ENCODE results near the gene DCN.

The DCN gene

DNA sequence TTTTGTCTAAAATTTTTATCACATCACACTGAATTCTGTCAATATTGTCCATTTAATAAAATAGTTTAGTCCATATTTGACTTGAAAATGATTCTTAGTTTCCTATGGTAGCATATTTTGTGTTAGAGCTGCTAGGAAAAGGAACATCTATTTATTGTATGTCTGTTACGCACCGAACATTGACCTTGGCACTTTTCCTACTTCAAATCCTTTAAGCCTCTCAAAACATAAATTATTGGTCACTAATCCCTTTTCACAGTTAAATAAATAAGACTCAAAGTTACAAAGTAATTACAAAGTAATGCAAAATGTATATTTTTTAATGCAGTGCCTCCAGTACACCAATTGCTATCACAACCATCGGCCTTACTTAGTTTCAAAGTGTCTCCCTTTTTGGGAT lies 28.5 kb downstream of the DCN start:
- H2BK12ac ChIP-seq (ENCODE audit: low read length in 2 of 2), result no peak overlapping the region
- H3K14ac ChIP-seq (ENCODE audit: low read length in 2 of 2), result no peak overlapping the region
- no peak overlapping the region for H3K18ac ChIP-seq (ENCODE audit: low read depth in 1 of 2, low read length in 2 of 2)
- no CpG with 5 or more reads among the region's 3 CpGs for WGBS
- H3K27me3 ChIP-seq (ENCODE audit: control insufficient read depth in 1 of 2, insufficient read depth in 1 of 2, low read length in 2 of 2), result no peaks in the 10 kb centered on the region
- H4K91ac ChIP-seq (ENCODE audit: low read length), result no peak overlapping the region
- no peak for DNase-seq
- no peak overlapping the region for H2BK15ac ChIP-seq (ENCODE audit: low read depth, poor library complexity, severe bottlenecking)
- no peaks in the 10 kb centered on the region for H3K4me1 ChIP-seq (ENCODE audit: control insufficient read depth, insufficient read depth, low read depth, low read length)
- no peaks in the 10 kb centered on the region for H3K9me3 ChIP-seq (ENCODE audit: control insufficient read depth, low read length)
- no peak overlapping the region for H3K4me2 ChIP-seq (ENCODE audit: low read length, poor library complexity, severe bottlenecking)
- no peak overlapping the region for H3K4me3 ChIP-seq (ENCODE audit: insufficient read depth in 1 of 2, low read depth in 1 of 2, low read length in 2 of 2)
- H2AK5ac ChIP-seq (ENCODE audit: low read length, severe bottlenecking), result no peak overlapping the region
- peaks cover 0 to 99% of the 10 kb centered on the region in 2 experiments for H3K36me3 ChIP-seq (ENCODE audit: control insufficient read depth in 1 of 2, insufficient read depth in 2 of 2, low read depth in 1 of 2, low read length in 2 of 2)
- H3K4ac ChIP-seq (ENCODE audit: low read depth in 1 of 2, low read length in 2 of 2), result no peak overlapping the region
- H3K23ac ChIP-seq (ENCODE audit: low read length in 2 of 2), result no peak overlapping the region
- H3K9ac ChIP-seq (ENCODE audit: low read length), result no peak overlapping the region
- no peak overlapping the region for H4K8ac ChIP-seq (ENCODE audit: low read length)
- no peak overlapping the region for H2AFZ ChIP-seq (ENCODE audit: low read depth, low read length)
- no peak overlapping the region for H2BK5ac ChIP-seq (ENCODE audit: low read depth, low read length, poor library complexity, severe bottlenecking)
- no peak overlapping the region for H3K27ac ChIP-seq (ENCODE audit: low read length, poor library complexity, severe bottlenecking)
- H2BK120ac ChIP-seq (ENCODE audit: low read depth, low read length), result no peak overlapping the region
- H3K79me1 ChIP-seq (replicated peaks; ENCODE audit: low read length, poor library complexity, severe bottlenecking), result no peaks in the 10 kb centered on the region

DNA sequence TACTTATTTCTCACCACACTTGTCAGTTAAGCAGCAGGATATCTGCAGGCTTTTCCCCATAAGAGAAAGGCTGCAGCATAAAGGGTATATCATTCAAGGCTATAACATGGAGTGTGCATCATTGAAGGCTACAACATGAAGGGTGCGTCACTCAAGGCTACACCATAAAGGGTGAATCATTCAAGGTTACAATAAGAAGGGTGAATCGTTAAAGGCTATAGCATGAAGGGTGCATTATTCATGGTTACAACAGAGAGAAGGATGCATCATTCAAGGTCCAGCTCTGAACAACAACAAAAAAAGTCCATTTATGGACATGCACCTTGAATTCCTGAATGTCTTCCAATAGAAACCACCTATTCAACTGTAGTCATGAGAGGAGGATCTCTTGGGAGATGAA lies 38.6 kb downstream of the DCN start:
- Histone ChIP-seq H3K18ac (ENCODE audit: low read depth in 1 of 2, low read length in 2 of 2) (peak overlapping the region in 1 of 2 experiments; percentile 12), H4K91ac (ENCODE audit: low read length) (peak overlapping the region; percentile 15), H2AK5ac (ENCODE audit: low read length, severe bottlenecking) (no peak overlapping the region), H2BK12ac (ENCODE audit: low read length in 2 of 2) (no peak overlapping the region), H3K27me3 (ENCODE audit: control insufficient read depth in 1 of 2, insufficient read depth in 1 of 2, low read length in 2 of 2) (no peaks in the 10 kb centered on the region), H3K23ac (ENCODE audit: low read length in 2 of 2) (no peak overlapping the region), H2BK15ac (ENCODE audit: low read depth, poor library complexity, severe bottlenecking) (no peak overlapping the region), H3K4ac (ENCODE audit: low read depth in 1 of 2, low read length in 2 of 2) (no peak overlapping the region), H4K8ac (ENCODE audit: low read length) (no peak overlapping the region), H3K27ac (ENCODE audit: low read length, poor library complexity, severe bottlenecking) (no peak overlapping the region), H3K4me2 (ENCODE audit: low read length, poor library complexity, severe bottlenecking) (no peak overlapping the region), H2AFZ (ENCODE audit: low read depth, low read length) (no peak overlapping the region), H2BK5ac (ENCODE audit: low read depth, low read length, poor library complexity, severe bottlenecking) (no peak overlapping the region), H3K79me1 (replicated peaks; ENCODE audit: low read length, poor library complexity, severe bottlenecking) (no peaks in the 10 kb centered on the region), H2BK120ac (ENCODE audit: low read depth, low read length) (no peak overlapping the region), H3K9me3 (ENCODE audit: control insufficient read depth, low read length) (no peaks in the 10 kb centered on the region), H3K14ac (ENCODE audit: low read length in 2 of 2) (no peak overlapping the region), H3K9ac (ENCODE audit: low read length) (no peak overlapping the region), H3K36me3 (ENCODE audit: control insufficient read depth in 1 of 2, insufficient read depth in 2 of 2, low read depth in 1 of 2, low read length in 2 of 2) (peaks cover 0 to 53% of the 10 kb centered on the region in 2 experiments), H3K4me3 (ENCODE audit: insufficient read depth in 1 of 2, low read depth in 1 of 2, low read length in 2 of 2) (no peak overlapping the region), H3K4me1 (ENCODE audit: control insufficient read depth, insufficient read depth, low read depth, low read length) (no peaks in the 10 kb centered on the region)
- no peak for DNase-seq
- WGBS, result 87% methylated on average over 2 of the region's 2 CpGs

DNA sequence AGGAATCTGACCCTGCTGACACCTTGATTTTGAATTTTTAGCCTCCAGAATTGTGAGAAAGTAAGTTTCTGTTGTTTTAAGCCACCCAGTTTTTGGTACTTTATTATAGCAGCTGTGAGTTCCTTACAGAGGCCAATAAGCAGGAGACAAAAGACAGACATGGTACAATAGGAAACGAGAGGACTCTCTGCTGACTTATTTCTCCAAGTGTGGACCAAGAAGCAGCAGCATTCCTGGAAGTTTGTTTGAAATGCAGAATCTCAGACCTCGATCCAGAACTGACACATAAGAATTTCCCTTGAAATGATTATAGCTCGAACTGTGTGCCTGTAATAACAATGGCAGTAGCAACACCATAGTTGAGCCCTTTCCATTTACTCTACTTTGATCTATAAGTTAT lies 39.4 kb downstream of the DCN start:
- DNase-seq, result no peak
- peak overlapping the region; percentile 90 to 98 for H2BK12ac ChIP-seq (ENCODE audit: low read length in 2 of 2)
- H2AK5ac ChIP-seq (ENCODE audit: low read length, severe bottlenecking), result no peak overlapping the region
- peaks cover 0 to 44% of the 10 kb centered on the region in 2 experiments for H3K36me3 ChIP-seq (ENCODE audit: control insufficient read depth in 1 of 2, insufficient read depth in 2 of 2, low read depth in 1 of 2, low read length in 2 of 2)
- H2BK120ac ChIP-seq (ENCODE audit: low read depth, low read length), result no peak overlapping the region
- H4K91ac ChIP-seq (ENCODE audit: low read length), result no peak overlapping the region
- no peaks in the 10 kb centered on the region for H3K27me3 ChIP-seq (ENCODE audit: control insufficient read depth in 1 of 2, insufficient read depth in 1 of 2, low read length in 2 of 2)
- H4K8ac ChIP-seq (ENCODE audit: low read length), result no peak overlapping the region
- H3K18ac ChIP-seq (ENCODE audit: low read depth in 1 of 2, low read length in 2 of 2), result peak overlapping the region in 1 of 2 experiments; percentile 96
- no peak overlapping the region for H3K27ac ChIP-seq (ENCODE audit: low read length, poor library complexity, severe bottlenecking)
- no peak overlapping the region for H3K14ac ChIP-seq (ENCODE audit: low read length in 2 of 2)
- H3K23ac ChIP-seq (ENCODE audit: low read length in 2 of 2), result no peak overlapping the region
- peak overlapping the region in 1 of 2 experiments; percentile 91 for H3K4ac ChIP-seq (ENCODE audit: low read depth in 1 of 2, low read length in 2 of 2)
- no peak overlapping the region for H3K4me2 ChIP-seq (ENCODE audit: low read length, poor library complexity, severe bottlenecking)
- H3K4me3 ChIP-seq (ENCODE audit: insufficient read depth in 1 of 2, low read depth in 1 of 2, low read length in 2 of 2), result no peak overlapping the region
- peak overlapping the region; percentile 88 for H3K9ac ChIP-seq (ENCODE audit: low read length)
- no peaks in the 10 kb centered on the region for H3K79me1 ChIP-seq (replicated peaks; ENCODE audit: low read length, poor library complexity, severe bottlenecking)
- no peak overlapping the region for H2BK15ac ChIP-seq (ENCODE audit: low read depth, poor library complexity, severe bottlenecking)
- H2BK5ac ChIP-seq (ENCODE audit: low read depth, low read length, poor library complexity, severe bottlenecking), result no peak overlapping the region
- peaks cover 1% of the 10 kb centered on the region for H3K4me1 ChIP-seq (ENCODE audit: control insufficient read depth, insufficient read depth, low read depth, low read length)
- WGBS, result 47% methylated on average over 3 of the region's 3 CpGs
- no peaks in the 10 kb centered on the region for H3K9me3 ChIP-seq (ENCODE audit: control insufficient read depth, low read length)
- H2AFZ ChIP-seq (ENCODE audit: low read depth, low read length), result no peak overlapping the region

DNA sequence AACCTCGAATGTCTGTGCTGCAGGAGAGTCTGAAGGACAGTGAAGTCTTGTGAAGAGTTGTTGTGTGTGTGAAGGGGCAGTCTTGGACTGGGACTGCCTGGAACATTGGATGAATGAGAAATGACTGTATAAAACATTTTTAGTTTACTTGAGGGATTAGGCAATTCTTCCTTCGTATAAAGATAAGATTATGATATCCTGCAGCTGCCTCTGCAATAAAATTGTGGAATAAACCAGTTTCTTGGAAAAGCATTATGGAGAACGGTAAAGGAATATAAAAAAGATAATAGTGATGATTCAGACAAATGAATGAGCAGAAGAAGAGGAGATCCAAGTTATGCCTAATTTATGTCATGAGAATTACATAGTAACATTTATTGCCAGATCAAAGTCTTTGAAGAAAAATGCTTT lies 40.4 kb downstream of the DCN start:
- Histone ChIP-seq H3K36me3 (ENCODE audit: control insufficient read depth in 1 of 2, insufficient read depth in 2 of 2, low read depth in 1 of 2, low read length in 2 of 2) (peaks cover 0 to 35% of the 10 kb centered on the region in 2 experiments), H4K91ac (ENCODE audit: low read length) (no peak overlapping the region)
- peak; percentile 60 for DNase-seq

More for the DNA sequence above, 40.4 kb downstream of the DCN start:
- Histone ChIP-seq H3K27me3 (ENCODE audit: control insufficient read depth in 1 of 2, insufficient read depth in 1 of 2, low read length in 2 of 2) (no peaks in the 10 kb centered on the region), H3K4me1 (ENCODE audit: control insufficient read depth, insufficient read depth, low read depth, low read length) (peaks cover 2% of the 10 kb centered on the region), H3K4me2 (ENCODE audit: low read length, poor library complexity, severe bottlenecking) (no peak overlapping the region), H2AFZ (ENCODE audit: low read depth, low read length) (no peak overlapping the region), H2BK15ac (ENCODE audit: low read depth, poor library complexity, severe bottlenecking) (no peak overlapping the region), H2BK120ac (ENCODE audit: low read depth, low read length) (no peak overlapping the region), H3K4me3 (ENCODE audit: insufficient read depth in 1 of 2, low read depth in 1 of 2, low read length in 2 of 2) (no peak overlapping the region), H3K18ac (ENCODE audit: low read depth in 1 of 2, low read length in 2 of 2) (peak overlapping the region in 1 of 2 experiments; percentile 79), H3K27ac (ENCODE audit: low read length, poor library complexity, severe bottlenecking) (no peak overlapping the region), H3K79me1 (replicated peaks; ENCODE audit: low read length, poor library complexity, severe bottlenecking) (no peaks in the 10 kb centered on the region), H2AK5ac (ENCODE audit: low read length, severe bottlenecking) (no peak overlapping the region), H3K4ac (ENCODE audit: low read depth in 1 of 2, low read length in 2 of 2) (no peak overlapping the region), H4K8ac (ENCODE audit: low read length) (no peak overlapping the region), H2BK12ac (ENCODE audit: low read length in 2 of 2) (peak overlapping the region in 1 of 2 experiments; percentile 63), H3K9ac (ENCODE audit: low read length) (peak overlapping the region; percentile 88), H3K9me3 (ENCODE audit: control insufficient read depth, low read length) (no peaks in the 10 kb centered on the region), H3K23ac (ENCODE audit: low read length in 2 of 2) (no peak overlapping the region), H3K14ac (ENCODE audit: low read length in 2 of 2) (no peak overlapping the region), H2BK5ac (ENCODE audit: low read depth, low read length, poor library complexity, severe bottlenecking) (no peak overlapping the region)
- 36% methylated on average over 3 of the region's 3 CpGs for WGBS
